ENCODE data around the gene UBD. TPM values are rescaled to one million over a fixed set of nuclear protein-coding genes. Genes with fewer than 3 reads are reported as not detected.

The UBD gene
- total RNA-seq, 1 experiment from 2014 or later = not detected

- ChIA-PET RAD21 (ENCODE audit: low non-redundant PET in 1 of 2, low total read pairs in 2 of 2, uncharacterized antibody in 2 of 2, unreplicated experiment in 2 of 2) (no interaction called here), CTCF (no interaction called here), POLR2A (no interaction called here)
- intact Hi-C loops (cut with micrococcal nuclease) = no loop called here
- ATAC-seq = no peak
- Histone ChIP-seq H3K79me2 (ENCODE audit: insufficient read depth, low read length) (no peaks in the 10 kb centered on the region), H3K4me1 (ENCODE audit: control insufficient read depth in 1 of 2, insufficient read depth in 2 of 2, low read length in 2 of 2) (no peaks in the 10 kb centered on the region), H3K9me3 (ENCODE audit: control insufficient read depth in 1 of 2, insufficient read depth in 1 of 2, low read depth in 1 of 2, low read length in 2 of 2) (no peaks in the 10 kb centered on the region), H3K27ac (ENCODE audit: low read depth, low read length) (no peak overlapping the region), H3K4me2 (ENCODE audit: low read length) (no peak overlapping the region), H3K27me3 (ENCODE audit: insufficient read depth, low read length) (no peaks in the 10 kb centered on the region), H3K36me3 (ENCODE audit: control insufficient read depth in 1 of 2, insufficient read depth in 2 of 2, low read length in 2 of 2) (no peaks in the 10 kb centered on the region), H4K20me1 (ENCODE audit: insufficient read depth) (no peaks in the 10 kb centered on the region), H2AFZ (ENCODE audit: low read depth, low read length, poor library complexity, severe bottlenecking) (no peak overlapping the region), H3K9ac (ENCODE audit: low read length) (no peak overlapping the region), H3K4me3 (replicated peaks in 1 of 2; ENCODE audit: low read depth in 1 of 2, low read length in 2 of 2) (no peak overlapping the region), H3K9me2 (ENCODE audit: insufficient read depth) (no peaks in the 10 kb centered on the region)
- TF ChIP-seq ATF3 (IDR thresholded peaks at IDR 0.05) (no peak), CBX3 (IDR thresholded peaks at IDR 0.05; ENCODE audit: low read depth) (no peak), EZH2phosphoT487 (IDR thresholded peaks at IDR 0.05; ENCODE audit: borderline replicate concordance) (no peak), ELF1 (IDR thresholded peaks at IDR 0.05; ENCODE audit: borderline replicate concordance, low read depth) (no peak), FOSL1 (IDR thresholded peaks at IDR 0.05; ENCODE audit: low read depth) (no peak), ZFX (IDR thresholded peaks at IDR 0.05) (no peak), JUND (IDR thresholded peaks at IDR 0.05) (no peak), YY1 (IDR thresholded peaks at IDR 0.05; ENCODE audit: extremely low read depth, insufficient replicate concordance, low read depth, low read length) (no peak), TCF7L2 (IDR thresholded peaks at IDR 0.05; ENCODE audit: borderline replicate concordance, extremely low read depth, insufficient read depth, insufficient read length) (no peak)
- TF ChIP-seq, protein P1, sequence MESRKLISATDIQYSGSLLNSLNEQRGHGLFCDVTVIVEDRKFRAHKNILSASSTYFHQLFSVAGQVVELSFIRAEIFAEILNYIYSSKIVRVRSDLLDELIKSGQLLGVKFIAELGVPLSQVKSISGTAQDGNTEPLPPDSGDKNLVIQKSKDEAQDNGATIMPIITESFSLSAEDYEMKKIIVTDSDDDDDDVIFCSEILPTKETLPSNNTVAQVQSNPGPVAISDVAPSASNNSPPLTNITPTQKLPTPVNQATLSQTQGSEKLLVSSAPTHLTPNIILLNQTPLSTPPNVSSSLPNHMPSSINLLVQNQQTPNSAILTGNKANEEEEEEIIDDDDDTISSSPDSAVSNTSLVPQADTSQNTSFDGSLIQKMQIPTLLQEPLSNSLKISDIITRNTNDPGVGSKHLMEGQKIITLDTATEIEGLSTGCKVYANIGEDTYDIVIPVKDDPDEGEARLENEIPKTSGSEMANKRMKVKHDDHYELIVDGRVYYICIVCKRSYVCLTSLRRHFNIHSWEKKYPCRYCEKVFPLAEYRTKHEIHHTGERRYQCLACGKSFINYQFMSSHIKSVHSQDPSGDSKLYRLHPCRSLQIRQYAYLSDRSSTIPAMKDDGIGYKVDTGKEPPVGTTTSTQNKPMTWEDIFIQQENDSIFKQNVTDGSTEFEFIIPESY (IDR thresholded peaks at IDR 0.05; ENCODE audit: extremely low read depth, insufficient replicate concordance, low read length) = no peak
- BruUV-seq (replicated peaks) = no TSS peak
- DNase-seq (ENCODE audit: low read depth, low spot score) = no peak
Observed at GRCh38 chr6:29532320-29532951, 27.1 kb downstream of the UBD start.

All from HCT116 (cell line).